DMS114 treated with DMSO at 0.1 percent for 48 hours (cell line): ENCODE results near the gene ACP1.
A peak's percentile ranks its signal among the peaks of the same experiment; 100 is the strongest.

Experiments used
- DNase-seq: peaks from one replicate; lab custom pipeline; 2025; ENCODE audit not compliant: unreplicated experiment; lab: John Stamatoyannopoulos, UW

Gene ACP1

GRCh38 chr2:279956-280649, 15.4 kb downstream of the ACP1 start:
- no peak for DNase-seq

- DNase-seq, result no peak
Observed at GRCh38 chr2:280650-281110, 15.9 kb downstream of the ACP1 start.

- DNase-seq, result no peak
Observed at GRCh38 chr2:281381-281780, 16.6 kb downstream of the ACP1 start.

- no peak for DNase-seq
Observed at GRCh38 chr2:282371-283263, 17.9 kb downstream of the ACP1 start.

GRCh38 chr2:283996-284794, 19.4 kb downstream of the ACP1 start:
- no peak for DNase-seq

GRCh38 chr2:284896-285492, 20.2 kb downstream of the ACP1 start:
- no peak for DNase-seq

DNA sequence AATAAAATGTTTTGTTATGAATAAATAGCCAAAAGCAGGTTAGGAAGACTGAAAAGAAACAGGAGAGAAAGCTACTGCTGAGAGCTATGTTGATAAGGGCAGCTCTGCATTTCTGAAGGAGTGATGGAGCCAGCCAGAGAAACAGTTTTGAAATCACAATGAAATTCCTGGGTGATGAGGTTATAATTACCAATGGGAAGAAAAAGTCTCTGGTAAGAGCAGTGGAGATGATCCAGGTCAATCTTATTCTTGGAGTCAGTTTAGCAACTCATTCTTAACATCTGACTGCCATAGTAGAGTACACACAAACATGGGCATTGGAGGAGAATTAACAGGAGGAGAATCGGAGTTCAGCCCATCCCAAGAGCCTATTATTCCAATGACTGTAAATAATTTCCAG, 20.8 kb downstream of the ACP1 start:
- DNase-seq, result no peak

GRCh38 chr2:286035-286434, 21.3 kb downstream of the ACP1 start:
- no peak for DNase-seq

- DNase-seq, result no peak
Observed at GRCh38 chr2:286774-287392, 22.1 kb downstream of the ACP1 start.

DNA sequence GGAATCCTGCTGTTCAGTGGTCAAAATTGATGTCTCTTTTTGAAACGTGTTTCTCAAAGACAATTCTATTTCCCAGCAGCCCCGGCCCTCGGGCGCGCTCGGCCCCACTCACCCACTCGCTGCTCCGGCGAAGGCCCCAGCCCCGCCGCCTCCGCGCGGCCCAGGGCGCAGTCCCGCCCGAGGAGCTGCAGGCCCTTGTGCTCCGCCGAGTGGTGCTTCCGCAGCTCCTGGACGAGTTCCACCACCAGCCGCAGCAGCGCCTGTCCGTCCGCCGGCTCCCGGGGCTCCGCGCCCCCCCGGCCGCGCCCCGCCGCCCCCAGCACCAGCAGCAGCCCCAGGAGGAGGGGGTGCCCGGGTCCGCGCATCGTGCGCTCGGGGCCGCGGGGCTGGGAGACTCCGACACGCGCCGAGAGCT, 22.7 kb downstream of the ACP1 start:
- DNase-seq, result no peak

GRCh38 chr2:287911-288757, 23.4 kb downstream of the ACP1 start, which contains the start of gene ALKAL2:
TSS of gene ALKAL2 (minus strand) at chr2:288091. CDS start at chr2:287835, 256 bp downstream.
- DNase-seq, result no peak

GRCh38 chr2:288758-289361, 24.1 kb downstream of the ACP1 start:
- no peak for DNase-seq

DNA sequence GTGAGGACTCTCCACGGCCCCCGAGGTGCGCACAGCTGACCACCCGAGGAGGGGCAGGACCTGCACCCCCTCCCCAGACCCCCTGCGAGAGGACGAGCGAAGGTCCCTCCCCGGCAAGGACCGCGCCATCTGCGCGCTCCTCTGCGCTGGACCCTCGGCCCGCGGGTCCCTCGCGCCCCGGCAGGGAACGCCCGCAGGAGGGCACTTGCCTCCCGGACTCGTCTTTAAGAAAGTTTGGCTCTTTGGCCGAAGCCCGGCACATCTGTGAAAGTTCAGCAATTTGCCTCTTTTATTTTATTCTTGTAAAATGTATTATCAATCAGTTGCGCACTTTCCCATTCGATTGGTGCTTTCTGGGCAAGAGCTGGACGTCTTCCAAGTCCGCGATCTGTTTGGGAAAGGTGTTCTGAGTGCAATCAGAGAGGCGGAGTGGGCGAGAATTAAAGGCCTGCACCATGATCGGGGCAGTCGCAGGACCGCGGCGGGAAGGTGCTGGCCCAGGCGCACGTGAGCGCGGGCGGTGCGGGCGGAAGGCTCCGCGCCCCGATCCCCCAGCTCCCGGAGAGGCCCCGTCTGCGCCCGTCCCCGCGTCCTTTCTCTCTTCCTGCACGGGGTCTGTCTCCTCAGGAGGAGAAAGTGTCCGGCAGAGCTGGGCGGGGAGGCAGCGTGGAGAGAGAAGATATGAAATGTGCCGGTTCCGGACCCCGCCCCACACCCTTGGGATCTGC, 24.8 kb downstream of the ACP1 start:
- DNase-seq, result no peak

DNA sequence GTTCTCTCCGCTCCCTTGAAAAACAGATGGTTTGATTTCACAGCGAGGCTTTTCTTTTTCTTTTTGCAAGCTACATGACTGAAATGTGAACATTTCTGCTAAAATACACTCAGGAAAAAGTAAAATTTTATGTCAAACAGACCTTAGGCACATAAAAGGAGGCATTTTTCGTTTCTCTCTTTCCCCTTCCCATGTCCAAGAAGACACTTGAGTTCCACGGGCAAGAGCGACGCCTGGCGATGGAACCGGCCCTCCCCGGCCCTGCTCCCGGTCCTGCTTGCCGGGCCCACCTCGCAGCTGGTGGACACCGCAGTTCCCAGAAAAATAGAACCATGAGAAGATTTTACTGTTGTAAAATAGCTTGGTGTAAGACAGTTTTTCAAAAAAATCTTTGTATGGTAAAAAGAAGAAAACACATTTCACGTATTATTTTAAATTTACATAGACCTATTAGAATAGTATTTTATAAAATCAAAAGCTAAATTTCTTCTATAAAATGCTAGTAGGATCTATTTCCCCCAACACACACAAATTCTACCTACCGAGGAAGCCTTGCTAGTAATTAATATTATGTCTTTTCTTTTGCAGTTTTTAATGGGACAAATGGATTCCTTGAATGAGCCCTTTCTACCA, 25.5 kb downstream of the ACP1 start:
- peak; percentile 53 for DNase-seq

DNA sequence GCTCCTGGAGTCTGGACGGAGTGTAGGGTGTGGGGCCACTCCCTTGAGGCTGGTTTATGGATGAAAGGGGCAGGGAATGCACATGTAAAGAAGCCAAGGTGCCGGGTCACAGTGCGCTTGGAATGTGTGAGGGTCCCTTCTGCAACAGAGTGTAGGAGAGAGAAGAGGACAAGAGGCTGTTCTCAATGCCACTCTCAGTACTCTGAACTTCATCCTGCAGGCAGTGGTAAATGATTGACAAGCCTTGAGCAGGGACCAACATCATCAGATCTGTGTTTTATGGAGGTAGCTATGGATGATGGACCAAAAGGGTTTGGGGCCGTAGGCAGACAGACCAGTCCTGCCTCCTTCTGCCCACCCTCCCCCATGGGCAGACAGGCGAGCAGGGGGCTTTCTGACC, 30.3 kb downstream of the ACP1 start:
- no peak for DNase-seq

DNA sequence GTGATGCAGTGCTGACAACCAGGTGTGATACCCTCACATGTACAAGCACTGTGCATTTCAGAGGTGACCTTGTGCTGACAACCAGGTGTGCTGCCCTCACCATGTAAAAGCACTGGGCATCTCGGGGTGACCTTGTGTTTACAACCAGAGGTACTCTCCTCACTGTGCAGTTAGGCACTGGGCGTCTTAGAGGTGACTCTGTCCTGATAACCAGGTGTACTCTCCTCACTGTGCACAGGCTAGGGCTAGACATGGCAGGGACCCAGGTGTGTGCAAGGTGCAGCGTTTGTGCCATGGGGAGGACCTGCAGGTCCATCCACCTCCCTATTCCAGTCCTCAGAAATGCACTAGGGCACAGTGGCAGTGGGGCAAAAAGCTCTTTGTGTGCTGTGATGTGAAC, 31.6 kb downstream of the ACP1 start:
- no peak for DNase-seq

DNA sequence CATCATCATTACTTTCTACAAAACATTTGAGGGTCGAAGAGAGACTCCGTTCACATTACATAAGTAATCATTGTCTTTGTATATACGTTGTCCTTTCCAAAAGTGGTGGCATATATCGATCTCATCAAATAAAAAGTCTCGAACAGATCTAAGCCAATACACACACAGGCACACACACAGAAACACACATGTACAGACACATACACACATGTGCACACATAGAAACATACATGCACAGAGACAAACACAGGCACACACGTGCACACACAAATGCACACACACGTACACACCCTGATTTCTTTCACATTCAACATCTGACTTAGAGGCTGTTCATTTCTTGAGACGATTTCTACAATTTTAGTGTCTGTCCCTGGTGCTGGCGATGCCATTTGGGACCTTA, 40.6 kb downstream of the ACP1 start:
- no peak for DNase-seq
